Measurements from ENCODE around the gene IRF7. TPM values are rescaled to one million over a fixed set of nuclear protein-coding genes. Genes with fewer than 3 reads are reported as not detected.

Gene IRF7
- total and polyA plus RNA-seq, 9 of the 15 experiments (the other 6 are each of a cell fraction or from before 2014, with no cell fraction given): 0.27 to 7.6 (median 1.8) TPM

DNA sequence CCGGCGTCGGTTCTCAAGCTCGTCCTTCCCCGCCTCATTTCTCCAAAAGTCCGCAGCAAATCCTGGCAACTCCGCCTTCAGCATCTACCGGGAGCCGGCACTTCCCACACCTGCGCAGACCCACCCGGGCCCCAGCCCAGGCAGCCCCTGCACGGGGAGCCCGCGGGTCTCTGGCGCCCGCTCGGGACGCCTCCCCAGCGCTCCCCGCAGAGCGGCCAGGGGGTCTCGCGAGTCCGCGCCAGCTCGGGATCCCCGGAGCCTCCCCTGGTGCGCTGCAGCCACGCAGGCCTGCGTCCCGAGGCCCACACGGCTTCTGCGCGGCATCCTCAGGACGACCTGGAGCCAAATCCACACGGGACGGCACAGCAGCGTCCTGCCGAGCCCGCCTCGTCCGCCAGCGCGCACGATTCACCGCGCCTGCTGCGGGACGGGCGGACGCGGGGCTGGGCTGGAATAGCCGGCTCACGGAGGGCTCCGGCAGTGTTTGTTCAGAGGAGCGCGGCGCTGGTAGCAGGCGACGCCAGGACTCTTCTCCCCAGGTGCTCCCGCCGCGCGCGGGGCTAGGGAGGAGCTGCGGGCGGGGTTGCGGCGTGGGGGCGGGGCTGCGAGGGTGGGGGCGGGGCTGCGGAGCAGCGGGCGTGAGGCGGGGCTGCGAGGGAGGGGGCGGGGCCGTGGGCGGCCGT is 40.3 kb downstream of the IRF7 start (continued):
- TF ChIP-seq XRCC3 (IDR thresholded peaks at IDR 0.05) (no peak), ZNF75A (CRISPR knock-in tag; IDR thresholded peaks at IDR 0.05) (no peak), GTF2E2 (tag; IDR thresholded peaks at IDR 0.05) (0 out of 2 replicates have a peak, but pooled peaks have one; percentile 16), CHD2 (IDR thresholded peaks at IDR 0.05; ENCODE audit: low read depth, low read length) (peak; percentile 66), YY1 (IDR thresholded peaks at IDR 0.05; ENCODE audit: borderline replicate concordance in 1 of 3, control insufficient read depth in 1 of 3, extremely low read depth in 1 of 3, insufficient read depth in 3 of 3, insufficient read length in 1 of 3, insufficient replicate concordance in 2 of 3, low read depth in 1 of 3, low read length in 2 of 3) (peak in 1 of 3 experiments; percentile 10), CXXC5 (CRISPR knock-in tag; IDR thresholded peaks at IDR 0.05) (peak; percentile 71), RB1 (IDR thresholded peaks at IDR 0.05; ENCODE audit: low read depth) (peak; percentile 82), SMAD4 (CRISPR knock-in tag; conservative IDR thresholded peaks at IDR 0.05) (no peak; the same call in 1 of the 2 replicates), ZNF444 (CRISPR knock-in tag; IDR thresholded peaks at IDR 0.05) (no peak), ID3 (CRISPR knock-in tag; IDR thresholded peaks at IDR 0.05) (no peak), ID3 (tag; IDR thresholded peaks at IDR 0.05) (no peak), IRF9 (tag; IDR thresholded peaks at IDR 0.05) (no peak), FOS (IDR thresholded peaks at IDR 0.05; ENCODE audit: extremely low read depth, insufficient read length) (no peak), MLX (CRISPR knock-in tag; conservative IDR thresholded peaks at IDR 0.05) (no peak), ZNF232 (CRISPR knock-in tag; IDR thresholded peaks at IDR 0.05) (no peak), ZBTB17 (CRISPR knock-in tag; IDR thresholded peaks at IDR 0.05) (no peak), ZEB2 (IDR thresholded peaks at IDR 0.05) (no peak), ARID1B (IDR thresholded peaks at IDR 0.05) (no peak), HLTF (IDR thresholded peaks at IDR 0.05) (no peak), CBX5 (IDR thresholded peaks at IDR 0.05; ENCODE audit: borderline replicate concordance, low read depth) (no peak), CTBP1 (IDR thresholded peaks at IDR 0.05; ENCODE audit: borderline replicate concordance) (peak; percentile 77), CREB5 (CRISPR knock-in tag; IDR thresholded peaks at IDR 0.05) (no peak), ZNF57 (CRISPR knock-in tag; IDR thresholded peaks at IDR 0.05) (no peak)
- TF ChIP-seq, protein P1, sequence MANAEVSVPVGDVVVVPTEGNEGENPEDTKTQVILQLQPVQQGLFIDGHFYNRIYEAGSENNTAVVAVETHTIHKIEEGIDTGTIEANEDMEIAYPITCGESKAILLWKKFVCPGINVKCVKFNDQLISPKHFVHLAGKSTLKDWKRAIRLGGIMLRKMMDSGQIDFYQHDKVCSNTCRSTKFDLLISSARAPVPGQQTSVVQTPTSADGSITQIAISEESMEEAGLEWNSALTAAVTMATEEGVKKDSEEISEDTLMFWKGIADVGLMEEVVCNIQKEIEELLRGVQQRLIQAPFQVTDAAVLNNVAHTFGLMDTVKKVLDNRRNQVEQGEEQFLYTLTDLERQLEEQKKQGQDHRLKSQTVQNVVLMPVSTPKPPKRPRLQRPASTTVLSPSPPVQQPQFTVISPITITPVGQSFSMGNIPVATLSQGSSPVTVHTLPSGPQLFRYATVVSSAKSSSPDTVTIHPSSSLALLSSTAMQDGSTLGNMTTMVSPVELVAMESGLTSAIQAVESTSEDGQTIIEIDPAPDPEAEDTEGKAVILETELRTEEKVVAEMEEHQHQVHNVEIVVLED (CRISPR knock-in tag; IDR thresholded peaks at IDR 0.05): no peak
- TF ChIP-seq, protein P2, sequence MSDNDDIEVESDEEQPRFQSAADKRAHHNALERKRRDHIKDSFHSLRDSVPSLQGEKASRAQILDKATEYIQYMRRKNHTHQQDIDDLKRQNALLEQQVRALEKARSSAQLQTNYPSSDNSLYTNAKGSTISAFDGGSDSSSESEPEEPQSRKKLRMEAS (CRISPR knock-in tag; IDR thresholded peaks at IDR 0.05): 0 out of 2 replicates have a peak, but pooled peaks have one; percentile 29
